ENCODE results near the gene FJX1. TPM values are rescaled to one million over a fixed set of nuclear protein-coding genes. Genes with fewer than 3 reads are reported as not detected.
"Not testable (repeated sequence)": the region's sequence is repeated elsewhere in the genome, so short reads cannot be mapped to it uniquely, and the experiment has no call there.

FJX1 gene
- total RNA-seq, 1 experiment from 2014 or later, result 71.4 TPM

DNA sequence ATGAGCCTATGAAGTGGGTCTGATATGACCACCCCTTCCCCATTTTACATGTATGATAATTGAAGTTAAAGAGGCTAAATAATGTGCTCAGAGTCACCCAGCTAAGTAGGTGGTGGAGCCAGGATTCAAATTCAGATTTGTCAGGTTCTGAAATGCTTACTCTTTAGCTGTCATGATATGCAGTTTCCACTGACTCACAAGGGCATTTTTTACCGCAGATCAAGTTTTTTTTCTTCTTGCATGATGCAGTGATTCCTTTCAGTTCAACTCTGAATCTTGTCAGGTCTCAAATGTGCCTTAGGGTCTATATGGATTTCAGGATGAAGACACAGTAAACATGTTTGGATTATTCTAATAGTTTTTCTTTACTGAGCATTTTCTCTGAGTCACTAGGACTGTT is 31.7 kb downstream of the FJX1 start:
- BruUV-seq (replicated peaks), result no TSS peak
- Histone ChIP-seq H3K9me2 (replicated peaks; ENCODE audit: low read length) (no peaks in the 10 kb centered on the region), H4K20me1 (ENCODE audit: low read length) (no peaks in the 10 kb centered on the region), H3K4me2 (ENCODE audit: low read length) (no peak overlapping the region), H3K9ac (ENCODE audit: low read length) (no peak overlapping the region), H3K27me3 (ENCODE audit: low read length) (no peaks in the 10 kb centered on the region), H3F3A (ENCODE audit: low read length, unreplicated experiment) (no peaks in the 10 kb centered on the region), H3K27ac (ENCODE audit: low read length) (no peak overlapping the region), H3K4me3 (ENCODE audit: low read length) (no peak overlapping the region), H2AFZ (ENCODE audit: low read length) (no peak overlapping the region), H3K9me3 (ENCODE audit: low read length) (no peaks in the 10 kb centered on the region), H3K79me2 (ENCODE audit: low read length) (no peaks in the 10 kb centered on the region), H3K4me1 (ENCODE audit: insufficient read depth, low read length) (no peaks in the 10 kb centered on the region), H3K36me3 (ENCODE audit: low read depth, low read length) (no peaks in the 10 kb centered on the region)
- DNase-seq, result peak; percentile 54
- POLR2A ChIA-PET (ENCODE audit: unreplicated experiment), result no interaction called here
- intact Hi-C loops (cut with micrococcal nuclease), result no loop called here
- CTCF ChIA-PET, result no interaction called here
- ATAC-seq, result no peak
- no peak for TF ChIP-seq EZH2 (IDR thresholded peaks at IDR 0.05; ENCODE audit: low read length, unreplicated experiment)
- TF ChIP-seq, protein P1, sequence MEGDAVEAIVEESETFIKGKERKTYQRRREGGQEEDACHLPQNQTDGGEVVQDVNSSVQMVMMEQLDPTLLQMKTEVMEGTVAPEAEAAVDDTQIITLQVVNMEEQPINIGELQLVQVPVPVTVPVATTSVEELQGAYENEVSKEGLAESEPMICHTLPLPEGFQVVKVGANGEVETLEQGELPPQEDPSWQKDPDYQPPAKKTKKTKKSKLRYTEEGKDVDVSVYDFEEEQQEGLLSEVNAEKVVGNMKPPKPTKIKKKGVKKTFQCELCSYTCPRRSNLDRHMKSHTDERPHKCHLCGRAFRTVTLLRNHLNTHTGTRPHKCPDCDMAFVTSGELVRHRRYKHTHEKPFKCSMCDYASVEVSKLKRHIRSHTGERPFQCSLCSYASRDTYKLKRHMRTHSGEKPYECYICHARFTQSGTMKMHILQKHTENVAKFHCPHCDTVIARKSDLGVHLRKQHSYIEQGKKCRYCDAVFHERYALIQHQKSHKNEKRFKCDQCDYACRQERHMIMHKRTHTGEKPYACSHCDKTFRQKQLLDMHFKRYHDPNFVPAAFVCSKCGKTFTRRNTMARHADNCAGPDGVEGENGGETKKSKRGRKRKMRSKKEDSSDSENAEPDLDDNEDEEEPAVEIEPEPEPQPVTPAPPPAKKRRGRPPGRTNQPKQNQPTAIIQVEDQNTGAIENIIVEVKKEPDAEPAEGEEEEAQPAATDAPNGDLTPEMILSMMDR (conservative IDR thresholded peaks at IDR 0.05; ENCODE audit: low read depth, low read length), result no peak
- no peak for TF ChIP-seq EZH2phosphoT487 (IDR thresholded peaks at IDR 0.05; ENCODE audit: borderline replicate concordance, low read length)

DNA sequence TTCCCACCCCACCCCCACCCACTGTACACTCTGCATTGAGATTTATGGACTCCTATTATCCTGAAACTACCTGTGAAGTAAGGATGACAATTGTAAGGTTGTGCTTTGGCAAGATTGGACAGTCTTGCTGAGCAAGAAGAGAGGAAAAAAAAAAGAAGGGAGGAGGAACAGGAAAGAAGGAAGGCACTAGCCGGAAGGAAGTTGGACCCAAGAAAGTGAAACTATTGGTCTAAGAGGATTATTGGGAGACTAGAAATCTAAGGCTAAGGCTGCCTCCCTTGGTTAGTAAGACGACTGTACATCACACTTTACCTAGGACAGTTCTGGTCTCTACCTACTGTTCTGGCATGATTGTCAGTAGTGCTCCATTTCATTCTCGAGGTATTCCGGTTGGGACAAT is 32.2 kb downstream of the FJX1 start:
- no peak for TF ChIP-seq EZH2 (IDR thresholded peaks at IDR 0.05; ENCODE audit: low read length, unreplicated experiment)
- TF ChIP-seq, protein P1 (conservative IDR thresholded peaks at IDR 0.05; ENCODE audit: low read depth, low read length), result no peak
- TF ChIP-seq EZH2phosphoT487 (IDR thresholded peaks at IDR 0.05; ENCODE audit: borderline replicate concordance, low read length), result no peak
- no peaks in the 10 kb centered on the region for H3K27me3 ChIP-seq (ENCODE audit: low read length)
- no peak overlapping the region; the same call in 1 of the 2 replicates for H3K27ac ChIP-seq (ENCODE audit: low read length)
- no peak overlapping the region for H3K4me3 ChIP-seq (ENCODE audit: low read length)
- H3K9me2 ChIP-seq (replicated peaks; ENCODE audit: low read length), result no peaks in the 10 kb centered on the region
- no peak overlapping the region for H3K4me2 ChIP-seq (ENCODE audit: low read length)
- H3K36me3 ChIP-seq (ENCODE audit: low read depth, low read length), result no peaks in the 10 kb centered on the region
- H3K9ac ChIP-seq (ENCODE audit: low read length), result no peak overlapping the region
- ChIA-PET CTCF (no interaction called here), POLR2A (ENCODE audit: unreplicated experiment) (no interaction called here)
- H4K20me1 ChIP-seq (ENCODE audit: low read length), result no peaks in the 10 kb centered on the region
- no peak overlapping the region for H2AFZ ChIP-seq (ENCODE audit: low read length)
- intact Hi-C loops (cut with micrococcal nuclease), result no loop called here
- ATAC-seq (no peak), DNase-seq (no peak)
- no TSS peak for BruUV-seq (replicated peaks)
- H3K4me1 ChIP-seq (ENCODE audit: insufficient read depth, low read length), result no peaks in the 10 kb centered on the region
- H3F3A ChIP-seq (ENCODE audit: low read length, unreplicated experiment), result no peaks in the 10 kb centered on the region
- no peaks in the 10 kb centered on the region for H3K9me3 ChIP-seq (ENCODE audit: low read length)
- no peaks in the 10 kb centered on the region for H3K79me2 ChIP-seq (ENCODE audit: low read length)

DNA sequence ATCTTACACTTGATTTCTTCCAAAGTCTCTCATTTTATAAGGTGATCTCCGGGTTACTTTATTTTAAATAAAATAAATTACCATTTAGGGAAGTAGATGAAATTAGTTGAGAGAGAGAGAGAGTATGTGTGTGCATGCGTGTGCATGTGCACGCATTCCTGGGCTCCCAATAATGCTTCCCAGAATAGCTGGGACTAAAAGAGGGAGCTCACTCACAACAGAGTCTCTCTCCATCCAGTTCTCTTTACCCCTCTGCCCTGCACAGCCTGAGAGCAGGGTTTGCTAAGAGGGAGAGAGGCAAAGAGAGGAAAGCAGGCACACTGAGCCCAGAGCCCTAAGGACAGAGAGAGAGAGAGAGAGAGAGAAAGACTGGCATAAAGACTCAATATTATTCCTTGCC is 33.0 kb downstream of the FJX1 start:
- intact Hi-C loops (cut with micrococcal nuclease), result no loop called here
- POLR2A ChIA-PET (ENCODE audit: unreplicated experiment), result no interaction called here
- CTCF ChIA-PET, result no interaction called here

DNA sequence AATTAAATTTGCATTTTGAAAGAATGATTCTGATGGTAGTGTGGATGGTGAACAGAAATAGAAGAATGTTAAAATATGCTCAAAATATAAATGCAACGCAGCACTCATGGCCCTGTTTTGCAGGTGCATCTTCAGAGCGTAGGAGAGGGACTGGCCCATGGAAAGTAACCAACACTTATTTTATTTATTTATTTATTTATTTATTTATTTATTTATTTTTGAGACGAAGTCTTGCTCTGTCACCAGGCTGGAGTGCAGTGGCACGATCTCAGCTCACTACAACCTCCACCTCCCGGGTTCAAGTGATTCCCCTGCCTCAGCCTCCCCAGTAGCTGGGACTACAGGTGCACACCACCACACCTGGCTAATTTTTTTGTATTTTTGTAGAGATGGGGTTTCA is 34.5 kb downstream of the FJX1 start:
- intact Hi-C loops (cut with micrococcal nuclease); BruUV-seq (replicated peaks): not testable (repeated sequence)

More for the DNA sequence above, 33.0 kb downstream of the FJX1 start:
- no peak overlapping the region for H3K9ac ChIP-seq (ENCODE audit: low read length)
- BruUV-seq (replicated peaks), result no TSS peak
- H3K4me1 ChIP-seq (ENCODE audit: insufficient read depth, low read length), result no peaks in the 10 kb centered on the region
- no peak overlapping the region for H2AFZ ChIP-seq (ENCODE audit: low read length)
- TF ChIP-seq EZH2 (IDR thresholded peaks at IDR 0.05; ENCODE audit: low read length, unreplicated experiment) (no peak), EZH2phosphoT487 (IDR thresholded peaks at IDR 0.05; ENCODE audit: borderline replicate concordance, low read length) (no peak)
- TF ChIP-seq, protein P1 (conservative IDR thresholded peaks at IDR 0.05; ENCODE audit: low read depth, low read length), result no peak
- no peaks in the 10 kb centered on the region for H3K79me2 ChIP-seq (ENCODE audit: low read length)
- no peak overlapping the region for H3K4me2 ChIP-seq (ENCODE audit: low read length)
- no peaks in the 10 kb centered on the region for H3K9me2 ChIP-seq (replicated peaks; ENCODE audit: low read length)
- no peak overlapping the region for H3K4me3 ChIP-seq (ENCODE audit: low read length)
- DNase-seq (no peak), ATAC-seq (no peak)
- H3K9me3 ChIP-seq (ENCODE audit: low read length), result no peaks in the 10 kb centered on the region
- no peak overlapping the region for H3K27ac ChIP-seq (ENCODE audit: low read length)
- H4K20me1 ChIP-seq (ENCODE audit: low read length), result no peaks in the 10 kb centered on the region
- no peaks in the 10 kb centered on the region for H3K27me3 ChIP-seq (ENCODE audit: low read length)
- no peaks in the 10 kb centered on the region for H3F3A ChIP-seq (ENCODE audit: low read length, unreplicated experiment)
- no peaks in the 10 kb centered on the region for H3K36me3 ChIP-seq (ENCODE audit: low read depth, low read length)

More for the DNA sequence above, 34.5 kb downstream of the FJX1 start:
- H3K4me3 ChIP-seq (ENCODE audit: low read length); H3K9me3 ChIP-seq (ENCODE audit: low read length); H3K36me3 ChIP-seq (ENCODE audit: low read depth, low read length); H3K4me1 ChIP-seq (ENCODE audit: insufficient read depth, low read length); POLR2A ChIA-PET (ENCODE audit: unreplicated experiment); H3K4me2 ChIP-seq (ENCODE audit: low read length); DNase-seq; H3K9ac ChIP-seq (ENCODE audit: low read length); H3K27ac ChIP-seq (ENCODE audit: low read length); H3K79me2 ChIP-seq (ENCODE audit: low read length); ATAC-seq; H4K20me1 ChIP-seq (ENCODE audit: low read length); H3F3A ChIP-seq (ENCODE audit: low read length, unreplicated experiment); H3K9me2 ChIP-seq (replicated peaks; ENCODE audit: low read length); H2AFZ ChIP-seq (ENCODE audit: low read length); CTCF ChIA-PET; H3K27me3 ChIP-seq (ENCODE audit: low read length): not testable (repeated sequence)

All from PC-3 (cell line).